Stimulated activated CD4-positive, alpha-beta T cell treated with anti-CD3 and anti-CD28 coated beads, Interleukin-12 subunit alpha, Interleukin-12 subunit beta, amount 100 ng/mL, for 48 hours (primary cell): ENCODE measurements around the gene SPTBN4.
"Not testable (repeated sequence)": the region's sequence is repeated elsewhere in the genome, so short reads cannot be mapped to it uniquely, and the experiment has no call there.

Experiments used
- DNase-seq, 3 donors: peaks; one replicate each; pipeline ENCODE4 v3.0.0-alpha.2; 2020; ENCODE audit warnings: low read depth in 2 of 3, low spot score in 1 of 3

SPTBN4 gene

GRCh38 chr19:40464059-40465024, 2.5 kb upstream of the SPTBN4 start:
- peak; percentile 59 to 82 (median 74) for DNase-seq

- DNase-seq: peak in 1 of 3 donors; percentile 28
These were observed 1.7 kb upstream of the SPTBN4 start for GRCh38 chr19:40465025-40465556.

GRCh38 chr19:40465557-40466218, 1.1 kb upstream of the SPTBN4 start, which contains the start of gene BLVRB:
BLVRB (minus strand) TSS chr19:40465745; CDS start chr19:40465688, 57 bp downstream.
- DNase-seq: peak; percentile 99 to 100 (median 100)

GRCh38 chr19:40466219-40466984, 399 bp upstream of the SPTBN4 start:
- peak in 2 of 3 donors; percentile 61 to 72 for DNase-seq

GRCh38 chr19:40469011-40469410, 2.2 kb downstream of the SPTBN4 start:
- DNase-seq: no peak

GRCh38 chr19:40471111-40471510, 4.3 kb downstream of the SPTBN4 start:
- no peak for DNase-seq

- no peak for DNase-seq
These were observed 5.7 kb downstream of the SPTBN4 start for GRCh38 chr19:40472516-40472915.

GRCh38 chr19:40474737-40475136, 7.9 kb downstream of the SPTBN4 start:
- DNase-seq: no peak

GRCh38 chr19:40475878-40476644, 9.3 kb downstream of the SPTBN4 start:
- not testable (repeated sequence) for DNase-seq

GRCh38 chr19:40486017-40486416, 19.2 kb downstream of the SPTBN4 start:
- DNase-seq: no peak

GRCh38 chr19:40489882-40490230, 23.1 kb downstream of the SPTBN4 start:
- DNase-seq: no peak

- no peak for DNase-seq
These were observed 25.5 kb downstream of the SPTBN4 start for GRCh38 chr19:40492274-40492673.

- DNase-seq: no peak
These were observed 27.0 kb downstream of the SPTBN4 start for GRCh38 chr19:40493778-40494177.

- DNase-seq: no peak
These were observed 27.5 kb downstream of the SPTBN4 start for GRCh38 chr19:40494191-40494838.

- DNase-seq: no peak
These were observed 30.4 kb downstream of the SPTBN4 start for GRCh38 chr19:40497214-40497613.

GRCh38 chr19:40499320-40499719, 32.5 kb downstream of the SPTBN4 start:
- DNase-seq: no peak

- not testable (repeated sequence) for DNase-seq
These were observed 34.1 kb downstream of the SPTBN4 start for GRCh38 chr19:40500678-40501530.

- no peak for DNase-seq
These were observed 34.8 kb downstream of the SPTBN4 start for GRCh38 chr19:40501599-40501998.

- no peak for DNase-seq
These were observed 35.3 kb downstream of the SPTBN4 start for GRCh38 chr19:40502081-40502480.
